Fibroblast of skin of right quadriceps (primary cell): Measurements from ENCODE around the gene TRIM23.
"Not testable (repeated sequence)": the region's sequence is repeated elsewhere in the genome, so short reads cannot be mapped to it uniquely, and the experiment has no call there.

Experiments
- DNase-seq: peaks from one replicate; pipeline ENCODE4 v3.0.0-alpha.2; 2013

TRIM23 gene

DNA sequence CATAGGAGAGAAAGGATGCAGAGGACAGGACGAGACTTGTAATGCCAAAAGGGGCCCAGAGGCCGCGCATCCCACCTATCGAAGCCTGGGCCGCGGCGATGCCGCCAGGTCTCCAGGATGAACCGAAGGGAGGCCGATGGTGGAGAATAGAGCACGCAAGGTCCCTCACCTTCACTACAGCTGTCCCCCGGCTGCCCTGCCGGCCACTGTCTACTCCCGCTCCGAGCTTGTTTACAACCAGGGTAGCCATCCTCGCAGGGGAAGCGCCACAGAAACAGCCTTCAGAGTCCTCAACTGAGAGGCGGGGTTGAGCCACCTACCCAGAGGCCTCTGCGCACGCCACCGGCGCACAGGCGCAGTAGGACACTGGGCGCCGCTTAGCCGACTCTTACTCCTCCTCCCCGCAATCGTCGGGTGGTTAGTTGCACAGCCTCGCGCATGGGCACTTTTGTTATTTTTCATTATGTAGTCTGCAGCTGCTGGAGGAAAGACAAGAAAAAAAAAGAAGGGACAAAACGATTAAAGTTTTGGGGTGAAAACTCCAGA is at the start of gene TRIM23:
Gene TRIM23, minus strand, starts transcription at position 309 of the 546 bp plus-strand sequence. Its CDS starts 59 bp downstream, at position 250.
- peak; percentile 92 for DNase-seq

DNA sequence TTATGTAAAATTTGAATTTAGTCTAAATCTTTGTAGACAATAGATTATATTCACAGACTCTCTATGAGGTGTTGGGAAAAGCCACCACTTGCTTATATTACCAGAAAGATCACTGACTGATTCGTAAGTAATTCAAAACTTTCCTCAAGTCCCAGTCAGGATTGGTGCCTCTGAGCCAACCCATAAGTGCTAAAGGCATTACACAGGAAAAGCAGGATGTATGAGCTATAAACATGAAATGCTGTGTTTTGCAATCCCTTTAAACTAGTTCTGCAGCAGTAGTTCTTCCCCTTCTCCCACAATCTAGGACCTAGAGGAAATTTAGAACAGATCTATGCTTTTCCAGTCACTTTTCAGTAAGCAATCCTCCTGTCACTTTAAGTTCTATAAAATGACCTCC is 48.7 kb upstream of the TRIM23 start:
- peak; percentile 62 for DNase-seq

DNA sequence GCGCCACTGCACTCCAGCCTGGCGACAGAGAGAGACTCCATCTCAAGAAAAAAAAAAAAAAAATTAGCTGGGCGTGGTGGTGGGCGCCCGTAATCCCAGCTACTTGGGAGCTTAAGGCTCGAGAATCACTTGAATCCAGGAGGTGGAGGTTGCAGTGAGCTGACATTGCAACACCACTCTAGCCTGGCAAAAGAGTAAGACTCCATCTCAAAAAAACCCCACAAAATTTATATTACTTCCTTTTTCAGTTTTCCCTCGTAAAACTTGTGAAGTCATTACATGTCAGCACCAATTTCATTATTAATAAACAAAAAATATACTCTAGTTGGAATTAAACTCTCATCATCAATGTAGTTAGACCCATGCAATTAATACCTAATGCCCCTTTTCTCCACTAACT is 44.6 kb upstream of the TRIM23 start:
- no peak for DNase-seq

DNA sequence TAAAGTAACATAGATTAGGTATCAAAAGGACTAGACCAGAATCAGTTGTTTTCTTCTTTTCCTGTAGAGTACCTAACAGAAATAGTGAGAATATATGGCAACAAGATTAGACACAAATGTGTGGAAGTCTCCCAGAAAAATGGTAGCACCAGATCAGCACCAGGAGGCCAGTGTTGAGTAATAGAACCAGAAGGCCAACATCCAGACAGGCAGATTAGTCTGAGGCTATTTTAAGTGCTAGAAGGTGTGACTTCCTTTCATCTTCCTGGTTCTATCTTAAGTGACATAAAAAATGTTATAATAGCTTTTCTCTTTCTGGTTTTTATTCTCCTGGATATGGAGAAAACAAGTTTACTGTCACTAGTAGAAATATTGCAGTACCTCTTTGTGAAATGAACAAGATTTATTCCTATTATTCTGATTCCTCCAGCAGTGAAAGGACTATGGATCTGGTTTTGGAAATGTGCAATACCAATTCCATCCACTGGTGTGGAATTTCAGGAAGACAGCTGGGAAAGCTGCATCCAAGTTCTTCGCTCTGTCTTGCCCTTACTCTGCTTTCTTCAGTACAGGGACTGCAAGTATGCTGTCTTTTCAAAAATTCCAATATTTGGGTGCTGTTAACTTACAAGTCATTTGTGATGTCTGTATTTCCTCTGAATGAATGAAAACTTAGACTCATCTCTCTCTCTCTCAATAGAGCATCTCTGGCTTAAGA is 39.8 kb upstream of the TRIM23 start:
- peak; percentile 22 for DNase-seq

DNA sequence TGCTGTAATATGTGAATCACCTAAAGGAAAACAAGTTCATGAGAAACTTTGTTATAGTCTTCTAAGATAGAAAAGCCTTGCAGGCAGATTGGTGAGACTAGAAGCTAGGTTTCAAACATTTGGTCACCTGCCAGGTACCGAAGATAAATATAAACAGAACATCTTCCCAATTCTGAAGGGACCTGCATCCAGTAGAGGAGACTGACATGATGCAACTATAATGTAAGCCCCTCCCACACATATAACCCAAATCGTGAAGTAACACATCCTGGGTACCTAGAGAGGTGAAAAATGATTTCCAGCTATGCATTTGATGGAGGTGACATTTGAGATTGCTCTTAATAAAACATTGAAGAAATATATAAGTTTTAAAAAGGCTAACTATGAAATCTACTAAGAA is 30.6 kb upstream of the TRIM23 start:
- DNase-seq, result no peak

DNA sequence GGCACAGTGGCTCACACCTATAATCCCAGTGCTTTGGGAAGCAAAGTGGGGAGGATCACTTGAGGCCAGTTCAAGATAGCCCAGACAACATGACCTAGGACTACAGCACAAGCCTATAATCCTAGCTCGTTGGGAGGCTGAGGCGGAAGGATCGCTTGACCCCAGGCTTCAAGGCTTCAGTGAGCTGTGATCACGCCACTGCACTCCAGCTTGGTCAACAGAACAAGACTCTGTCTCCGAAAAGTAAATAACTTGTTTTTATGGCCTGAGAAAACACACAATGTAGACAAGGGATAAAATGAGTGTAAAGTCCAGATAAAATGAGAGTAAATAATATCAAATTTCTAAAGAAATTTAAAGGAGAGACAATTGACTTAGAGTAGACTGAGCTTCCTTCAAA is 27.0 kb upstream of the TRIM23 start:
- DNase-seq, result no peak

DNA sequence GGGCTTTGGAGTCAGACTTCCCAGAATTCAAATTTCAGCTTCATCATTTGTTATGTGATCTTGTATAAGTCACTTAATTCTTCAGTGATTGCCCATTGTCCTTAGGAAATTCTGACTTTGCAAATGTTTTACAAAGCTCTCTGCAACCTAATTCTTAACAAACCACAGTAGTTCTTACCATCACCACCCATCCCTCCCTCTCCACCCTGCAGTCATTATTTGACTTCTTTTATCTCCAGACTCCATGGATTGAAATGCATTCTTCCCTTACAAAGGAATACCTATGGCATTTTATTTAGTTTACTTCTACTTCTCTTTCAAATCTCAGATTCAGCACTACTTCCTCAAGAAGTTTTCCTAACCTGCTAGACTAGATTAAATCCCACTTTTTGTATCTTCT is 23.8 kb upstream of the TRIM23 start:
- DNase-seq, result no peak

DNA sequence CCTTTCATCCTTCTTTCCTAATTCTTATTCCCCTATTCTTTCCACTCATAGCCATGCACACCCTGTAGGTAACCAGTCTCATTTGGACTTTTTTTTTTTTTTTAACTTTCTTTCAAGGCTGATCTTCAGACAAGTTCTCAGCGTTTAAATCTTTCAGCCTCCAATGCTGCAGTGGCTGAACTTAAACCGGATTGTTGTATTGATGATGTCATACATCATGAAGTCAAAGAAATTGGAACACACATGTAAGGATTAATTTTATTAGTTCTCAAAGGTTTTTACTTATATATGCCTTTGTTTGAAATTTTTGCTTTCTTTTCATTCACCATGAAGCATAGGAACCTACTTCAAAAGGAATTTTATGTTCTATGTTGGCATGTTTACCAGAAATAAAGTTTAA is 22.8 kb upstream of the TRIM23 start:
- DNase-seq, result no peak

DNA sequence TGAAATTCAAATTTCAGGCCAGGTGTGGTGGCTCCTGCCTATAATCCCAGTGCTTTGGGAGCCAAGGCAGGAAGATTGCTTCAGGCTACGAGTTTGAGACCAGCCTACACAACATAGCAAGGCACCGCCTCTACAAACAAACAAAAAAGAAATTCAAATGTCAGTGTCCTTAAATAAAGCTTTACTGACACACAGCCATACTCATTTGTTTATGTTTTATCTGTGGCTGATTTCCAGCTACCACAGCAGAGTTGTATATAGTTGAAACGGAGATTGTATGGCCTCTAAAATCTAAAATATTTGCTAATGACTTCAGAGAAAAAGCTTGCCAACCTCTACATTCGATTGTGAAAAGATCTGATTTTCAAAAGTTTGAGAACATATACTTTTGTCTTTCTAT is 16.1 kb upstream of the TRIM23 start:
- no peak for DNase-seq

DNA sequence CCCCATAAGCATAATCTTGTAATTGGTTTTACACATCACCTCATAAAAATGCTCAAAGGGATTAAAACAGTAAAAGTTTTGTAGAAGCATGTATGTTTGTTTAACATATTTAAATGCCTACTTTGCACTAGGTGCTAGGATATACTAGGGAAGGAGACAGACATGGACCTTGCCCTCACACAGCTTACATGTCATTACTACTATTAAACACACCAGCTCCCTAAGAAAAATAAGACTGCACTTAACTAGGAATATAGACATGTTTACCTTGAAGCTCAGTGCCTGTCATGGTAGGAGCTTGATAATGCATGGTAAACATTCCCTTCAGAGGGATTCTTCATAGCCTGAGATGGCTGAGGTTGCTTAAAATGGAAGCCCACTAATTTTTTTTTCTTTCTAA is 6.8 kb upstream of the TRIM23 start:
- no peak for DNase-seq

DNA sequence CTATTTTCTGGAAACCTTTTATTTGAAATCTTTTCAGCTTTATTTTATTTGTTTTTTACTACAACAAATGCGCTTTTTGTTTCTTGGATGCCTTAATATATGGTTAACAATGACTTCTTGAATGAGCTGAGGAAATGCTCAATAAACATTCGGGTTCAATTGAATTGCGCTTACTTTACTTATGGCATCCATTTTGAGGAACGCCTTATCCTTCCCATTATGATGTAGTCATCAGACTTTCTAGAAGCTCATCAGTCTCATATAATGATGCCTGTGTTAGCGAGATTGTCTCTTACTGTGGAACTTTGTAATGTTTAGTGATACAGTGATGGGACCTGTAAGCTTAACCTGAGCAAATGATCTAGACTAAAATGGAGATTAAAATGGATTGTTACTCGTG is 1.6 kb upstream of the TRIM23 start:
- DNase-seq, result no peak

DNA sequence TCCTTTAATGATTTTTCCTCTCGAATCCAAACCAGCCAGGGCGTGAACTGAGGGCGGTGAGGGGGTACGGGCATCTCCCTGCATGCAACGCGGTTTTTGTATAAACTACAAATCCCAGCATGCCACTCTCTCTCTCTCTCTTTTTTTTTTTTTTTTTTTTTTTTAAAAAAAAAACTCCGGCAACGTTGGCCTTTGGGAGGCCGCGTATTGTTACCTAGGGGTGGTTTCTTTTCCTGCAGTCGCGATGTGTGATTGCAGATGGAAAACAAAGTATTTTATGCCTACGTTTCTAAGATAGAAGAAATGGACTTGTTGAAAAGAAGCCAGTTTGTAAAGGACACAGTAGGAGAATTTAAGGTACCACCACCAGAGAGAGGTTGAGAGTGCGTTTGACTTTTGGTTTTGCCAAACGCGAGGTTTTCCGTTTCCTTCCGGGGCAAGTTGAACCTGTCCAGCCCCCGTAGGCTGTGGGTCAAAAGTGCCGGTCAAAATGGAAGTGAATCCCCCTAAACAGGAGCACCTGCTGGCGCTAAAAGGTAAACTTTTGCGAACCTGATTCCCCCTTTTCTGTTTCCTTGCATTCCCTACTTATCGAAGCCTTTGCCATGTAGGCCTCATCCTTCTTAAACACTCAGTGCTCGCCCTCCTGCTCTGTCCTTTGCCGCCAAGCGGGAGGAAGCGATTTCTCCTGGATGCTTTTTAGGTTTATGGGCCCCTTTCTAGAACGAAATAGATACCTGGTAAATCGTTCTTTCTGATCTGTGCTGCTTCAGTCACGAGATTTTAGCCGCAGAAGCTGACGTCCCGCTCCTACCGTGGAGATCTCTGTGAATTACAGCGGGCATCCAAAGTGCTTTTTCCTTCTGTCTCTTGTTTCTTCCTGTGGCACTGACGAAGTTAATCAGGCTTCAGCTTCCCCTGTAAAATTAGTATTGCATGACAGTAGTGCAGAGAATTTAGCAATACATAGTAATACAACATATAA is 730 bp upstream of the TRIM23 start, which contains the start of the genes SHLD3 and TRAPPC13:
Gene SHLD3, plus strand, starts transcription at position 457 of the 985 bp plus-strand sequence. CDS start 4,561 bp downstream, outside the sequence.
Gene TRAPPC13, plus strand, starts transcription at position 457 of the 985 bp plus-strand sequence. Its CDS starts 34 bp downstream, at position 491.
- peak; percentile 88 for DNase-seq

DNA sequence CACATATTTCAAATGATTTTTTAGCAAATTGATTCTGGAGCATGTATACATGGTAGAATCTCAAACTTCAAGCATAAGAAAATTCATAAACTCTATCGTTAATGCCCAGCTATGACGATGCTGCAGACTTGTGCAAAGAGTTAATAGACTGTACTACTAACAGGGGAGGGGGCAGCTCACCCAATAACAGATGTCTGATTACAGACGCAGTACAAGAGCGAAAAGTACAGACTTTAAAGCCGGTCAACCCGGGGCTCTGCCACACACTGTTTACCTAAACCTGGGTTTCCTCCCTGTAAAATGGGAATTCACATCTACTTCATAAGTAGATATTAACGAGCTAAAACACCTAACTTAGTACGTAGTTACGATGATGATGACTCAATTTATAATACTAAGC is 651 bp downstream of the TRIM23 start:
- DNase-seq, result no peak

DNA sequence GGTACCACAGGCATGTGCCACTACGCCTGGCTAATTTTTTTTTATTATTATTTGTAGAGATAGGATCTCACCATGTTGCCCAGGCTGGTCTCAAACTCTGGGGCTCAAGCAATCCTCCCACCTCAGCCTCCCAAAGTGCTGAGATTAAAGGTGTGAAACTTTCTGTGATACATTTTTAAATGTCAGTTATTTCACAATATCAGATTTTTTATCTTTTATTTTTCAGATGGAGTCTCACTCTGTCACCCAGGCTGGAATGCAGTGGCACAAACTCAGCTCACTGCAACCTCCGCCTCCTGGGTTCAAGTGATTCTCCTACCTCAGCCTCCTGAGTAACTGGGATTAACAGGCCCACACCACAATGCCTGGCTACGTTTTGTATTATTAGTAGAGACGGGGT is 2.2 kb downstream of the TRIM23 start:
- DNase-seq, result not testable (repeated sequence)

DNA sequence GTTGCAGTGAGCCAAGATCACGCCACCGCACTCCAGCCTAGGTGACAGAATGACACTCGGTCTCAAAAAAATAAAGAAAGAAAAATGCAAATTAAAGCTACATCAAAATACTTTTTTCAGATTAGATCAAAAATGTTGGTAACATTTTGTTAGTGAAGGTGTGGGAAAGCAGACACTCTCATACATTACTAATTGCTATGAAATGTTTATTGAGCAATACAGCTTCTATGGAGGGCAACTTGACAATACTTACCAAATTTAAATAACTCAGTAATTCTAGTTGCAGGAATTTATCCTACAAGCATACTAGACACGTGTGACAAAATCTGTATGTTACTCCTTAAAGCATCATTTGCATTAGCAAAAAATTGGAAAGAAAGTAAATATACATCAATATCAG is 4.1 kb downstream of the TRIM23 start:
- DNase-seq, result no peak

DNA sequence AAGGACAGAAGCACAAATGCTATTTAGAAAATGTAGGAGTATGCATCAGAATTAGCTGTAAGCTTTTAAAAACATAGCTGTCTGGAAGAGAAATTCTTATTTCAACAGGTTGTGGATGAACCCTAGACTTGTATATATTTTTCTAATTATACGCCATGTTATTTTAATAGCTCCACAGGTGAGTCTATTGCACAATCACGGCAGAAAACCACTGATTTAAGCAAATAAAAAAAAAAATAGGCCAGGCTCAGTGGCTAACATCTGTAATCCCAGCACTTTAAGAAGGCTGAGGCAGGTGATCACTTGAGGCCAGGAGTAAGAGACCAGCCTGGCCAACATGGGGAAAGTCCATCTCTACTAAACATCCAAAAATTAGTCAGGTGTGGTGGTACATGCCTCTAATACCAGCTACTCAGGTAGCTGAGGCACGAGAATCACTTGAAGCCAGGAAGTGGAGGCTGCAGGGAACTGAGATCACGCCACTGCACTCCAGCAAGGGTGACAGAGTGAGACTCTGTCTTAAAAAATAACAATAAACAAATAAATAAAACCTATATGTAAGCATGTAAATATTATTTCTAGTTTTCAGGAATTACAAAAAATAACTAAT is 11.7 kb downstream of the TRIM23 start:
- no peak for DNase-seq

DNA sequence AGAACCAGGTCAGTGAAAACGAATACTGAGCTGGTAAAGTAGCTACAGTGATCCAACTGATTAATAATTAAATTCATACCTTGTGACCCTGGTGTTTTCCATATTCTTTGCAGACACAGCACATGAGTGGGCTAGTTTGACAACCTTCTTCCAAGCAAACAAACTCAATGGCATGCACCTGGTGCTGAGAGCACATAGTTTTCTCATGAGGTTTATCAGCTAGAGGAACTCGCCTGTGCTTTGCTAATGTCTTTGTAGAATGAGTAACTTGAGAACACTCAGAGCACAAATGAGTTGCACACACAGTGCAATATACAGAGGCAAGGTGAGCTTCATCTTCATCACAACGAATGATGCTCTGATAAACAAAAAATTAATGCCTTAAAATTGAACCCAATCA is 12.6 kb downstream of the TRIM23 start:
- no peak for DNase-seq

DNA sequence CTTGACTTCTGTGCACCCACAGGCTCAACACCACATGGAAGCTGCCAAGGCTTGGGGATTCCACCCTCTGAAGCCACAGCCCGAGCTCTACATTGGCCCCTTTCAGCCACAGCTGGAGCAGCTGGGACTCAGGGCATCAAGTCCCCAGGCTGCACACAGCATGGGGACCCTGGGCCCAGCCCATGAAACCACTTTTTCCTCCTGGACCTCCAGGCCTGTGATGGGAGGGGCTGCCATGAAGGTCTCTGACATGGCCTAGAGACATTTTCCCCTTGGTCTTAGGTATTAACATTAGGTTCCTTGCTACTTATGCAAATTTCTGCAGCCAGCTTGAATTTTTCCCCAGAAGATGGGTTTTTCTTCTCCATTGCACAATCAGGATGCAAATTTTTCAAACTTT is 22.4 kb downstream of the TRIM23 start:
- not testable (repeated sequence) for DNase-seq

DNA sequence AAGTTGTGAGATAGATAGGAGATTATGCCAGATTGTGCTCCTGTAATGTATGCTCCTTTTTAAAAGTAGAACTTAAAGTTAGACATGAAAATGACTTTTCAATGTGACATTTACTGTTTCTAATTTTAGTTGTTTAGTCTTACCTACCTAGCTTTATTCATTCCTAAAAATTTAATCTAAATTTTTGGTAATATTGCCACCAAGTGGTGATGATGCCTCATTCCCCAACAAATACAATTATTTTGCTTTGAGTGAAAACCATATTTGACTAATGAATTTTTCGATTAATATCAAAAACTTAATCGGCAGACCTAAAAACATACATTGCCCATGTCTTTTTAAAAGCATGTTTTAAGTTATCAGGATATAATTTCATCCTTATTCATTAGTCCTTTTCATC is 35.4 kb downstream of the TRIM23 start:
- DNase-seq, result no peak

DNA sequence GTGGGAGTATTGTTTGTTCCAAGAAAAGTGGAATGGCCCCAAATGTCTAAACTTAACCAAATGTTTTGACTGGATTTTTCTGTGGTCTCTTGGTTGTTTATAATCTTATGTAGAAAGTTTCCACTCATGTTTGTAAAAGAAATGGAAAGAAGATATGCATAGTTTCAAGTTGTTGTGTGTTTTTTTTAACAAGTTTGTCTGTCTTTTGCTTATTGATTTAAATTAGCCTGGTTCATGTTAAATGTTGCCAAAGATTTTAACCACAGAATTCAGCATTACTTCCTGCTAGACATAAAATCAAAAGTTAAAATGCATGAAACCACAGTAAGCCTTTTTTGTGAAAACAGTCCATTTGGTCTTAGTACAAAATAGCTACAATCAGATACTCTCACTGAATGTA is 47.0 kb downstream of the TRIM23 start:
- DNase-seq, result no peak

DNA sequence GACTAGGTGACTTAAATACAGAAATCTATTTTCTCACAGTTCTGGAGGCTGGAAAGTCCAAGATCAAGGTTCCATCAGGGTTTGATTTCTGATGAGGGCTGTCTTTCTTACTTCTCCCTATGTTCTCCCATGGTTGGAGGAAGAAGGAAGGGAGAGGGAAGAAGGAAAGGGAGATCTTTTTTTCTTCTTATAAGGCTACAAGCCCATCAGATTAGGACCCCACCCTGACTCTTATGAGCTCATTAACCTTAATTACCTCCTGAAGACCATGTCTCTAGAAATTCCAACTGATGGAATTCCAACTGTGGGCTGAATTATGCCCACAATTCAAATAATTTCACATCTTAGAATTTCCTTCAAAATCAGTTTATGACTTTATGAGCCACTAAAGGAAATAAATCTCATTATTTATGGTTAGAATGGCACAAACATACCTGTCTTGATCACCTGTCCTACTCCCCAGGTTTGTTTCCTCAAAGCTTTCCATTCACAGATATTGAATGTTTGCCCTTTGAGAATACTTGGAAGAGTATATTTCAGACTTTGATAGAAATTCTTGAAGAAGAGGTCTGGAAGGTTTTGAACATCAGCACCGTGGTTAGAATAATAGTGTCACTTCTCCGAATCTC is 53.4 kb downstream of the TRIM23 start:
- no peak for DNase-seq

DNA sequence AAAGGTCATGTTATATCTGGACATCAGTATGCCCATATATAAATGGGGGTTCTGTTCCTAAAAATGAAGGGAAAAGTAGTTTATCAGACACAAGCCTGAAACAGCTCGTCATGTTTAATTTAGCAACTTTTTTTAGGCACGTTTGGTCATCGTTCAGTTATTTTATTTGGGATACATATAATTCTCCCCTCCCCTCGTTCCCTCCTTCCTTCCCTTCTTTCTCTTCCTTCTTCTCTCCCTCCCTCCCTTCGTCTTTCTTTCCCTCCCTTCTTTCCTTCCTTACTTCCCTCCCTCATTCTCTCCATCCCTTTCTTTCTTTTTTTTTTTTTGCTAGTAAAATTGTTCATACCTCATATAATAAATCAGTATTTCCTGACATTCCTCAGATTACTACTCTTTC is 57.6 kb downstream of the TRIM23 start:
- no peak for DNase-seq

DNA sequence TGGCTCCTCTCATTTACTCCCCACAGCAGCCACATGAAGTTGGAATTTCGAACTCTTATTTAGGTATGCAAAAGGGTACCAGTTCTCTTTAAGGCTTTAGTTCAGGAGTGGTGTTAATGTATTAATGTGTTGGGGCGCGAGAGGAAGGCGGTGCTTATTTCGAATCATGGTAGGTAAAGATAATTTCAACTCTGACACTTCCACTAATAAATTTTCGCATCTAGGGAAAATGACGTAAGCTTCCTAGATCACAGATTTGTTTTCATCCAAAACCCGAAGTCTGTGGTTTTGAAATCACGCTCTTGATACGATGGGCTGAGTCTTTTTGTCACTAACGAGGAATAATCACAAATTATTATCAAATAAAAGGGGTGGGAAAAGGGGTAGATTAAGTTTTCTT is 60.4 kb downstream of the TRIM23 start:
- DNase-seq, result no peak
